Neural crest cell (in vitro differentiated cells): Measurements from ENCODE around the gene CEACAM20. TPM values are rescaled to one million over a fixed set of nuclear protein-coding genes. Genes with fewer than 3 reads are reported as not detected.
"Not testable (repeated sequence)": the region's sequence is repeated elsewhere in the genome, so short reads cannot be mapped to it uniquely, and the experiment has no call there.

ENCODE experiments used
- DNase-seq: peaks from one replicate; pipeline ENCODE4 v3.0.0; 2021; ENCODE audit warnings: low read depth, mixed read lengths, low spot score
- H3K27ac Mint-ChIP-seq: one replicate; pipeline ENCODE4 v1.8.0; 2021; ENCODE audit warnings: mild to moderate bottlenecking, mixed read lengths; ENCODE audit not compliant: unreplicated experiment
- H3K27me3 Mint-ChIP-seq: 2 replicates; pipeline ENCODE4 v1.8.0; 2021; ENCODE audit warnings: low read depth, mild to moderate bottlenecking, mixed read lengths
- H3K36me3 Mint-ChIP-seq: 2 replicates; pipeline ENCODE4 v1.8.0; 2021; ENCODE audit warnings: low read depth, mild to moderate bottlenecking, mixed read lengths
- H3K4me1 Mint-ChIP-seq: 2 replicates; pipeline ENCODE4 v1.8.0; 2021; ENCODE audit warnings: mixed read lengths
- H3K4me3 Mint-ChIP-seq: one replicate; pipeline ENCODE4 v1.8.0; 2021; ENCODE audit warnings: mild to moderate bottlenecking, mixed read lengths
- H3K9me3 Mint-ChIP-seq: 2 replicates; pipeline ENCODE4 v1.8.0; 2021; ENCODE audit warnings: mixed read lengths
- CTCF ChIP-seq: fragments of 200-600 bp; sonication (generic); conservative IDR thresholded peaks from 2 replicates; pipeline ENCODE4 v1.5.0; 2021; ENCODE audit warnings: antibody characterized with exemption, mild to moderate bottlenecking
- total RNA-seq: library from RNA; stranded (reverse); gene quantifications from 2 replicates; pipeline ENCODE4 v1.2.1, GENCODE V29; 2021

The CEACAM20 gene
- total RNA-seq, 1 donor from 2014 or later: not detected

DNA sequence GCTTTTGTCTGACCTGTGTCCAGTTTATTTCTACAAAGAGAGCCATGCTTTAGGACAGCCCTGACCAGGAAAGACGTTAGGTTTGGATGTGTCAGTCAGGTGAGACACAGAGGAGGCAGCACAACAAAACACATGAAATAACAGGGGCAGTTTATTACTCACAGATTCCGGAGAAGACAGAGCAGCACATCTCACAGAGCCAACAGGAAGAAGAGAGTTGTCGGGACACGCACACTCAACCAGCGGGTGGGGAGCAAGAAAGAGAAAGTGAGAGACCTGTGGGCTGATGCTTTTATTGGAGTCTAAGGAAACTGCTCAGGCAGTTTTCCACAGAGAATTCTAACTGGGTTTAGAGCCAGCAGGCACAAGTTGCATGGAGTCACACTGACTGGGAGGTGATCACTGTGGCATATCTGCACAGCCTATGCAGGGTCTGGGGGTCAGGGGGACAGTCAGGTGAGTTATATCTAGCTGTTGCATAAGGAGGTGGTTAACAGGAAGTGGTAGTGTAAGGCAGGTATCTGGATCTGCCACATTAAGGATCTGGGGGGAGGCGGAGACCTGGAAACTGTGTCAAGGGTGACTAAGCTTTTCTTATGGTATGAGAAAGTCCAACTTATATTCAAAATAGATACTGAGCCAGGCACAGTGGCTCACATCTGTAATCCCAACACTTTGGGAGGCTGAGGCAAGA, 24.1 kb upstream of the CEACAM20 start:
- no peak for DNase-seq
- H3K27ac Mint-ChIP-seq: no peak overlapping the region
- H3K4me3 Mint-ChIP-seq: no peak overlapping the region
- no peak for TF ChIP-seq CTCF
- H3K27me3 Mint-ChIP-seq: peaks cover 39% of the 10 kb centered on the region
- no peaks in the 10 kb centered on the region for H3K4me1 Mint-ChIP-seq
- H3K36me3 Mint-ChIP-seq: no peaks in the 10 kb centered on the region
- peaks cover 2% of the 10 kb centered on the region for H3K9me3 Mint-ChIP-seq

- H3K9me3 Mint-ChIP-seq: peaks cover 2% of the 10 kb centered on the region
- H3K36me3 Mint-ChIP-seq: no peaks in the 10 kb centered on the region
- no peaks in the 10 kb centered on the region for H3K4me1 Mint-ChIP-seq
- peak; percentile 66 for TF ChIP-seq CTCF
- peaks cover 43% of the 10 kb centered on the region for H3K27me3 Mint-ChIP-seq
- DNase-seq: peak; percentile 62
- H3K27ac Mint-ChIP-seq: no peak overlapping the region
- H3K4me3 Mint-ChIP-seq: no peak overlapping the region
Measured at GRCh38 chr19:44552324-44552723, 22.8 kb upstream of the CEACAM20 start.

- no peak for TF ChIP-seq CTCF
- Mint-ChIP-seq H3K9me3 (peaks cover 2% of the 10 kb centered on the region), H3K36me3 (no peaks in the 10 kb centered on the region), H3K27me3 (peaks cover 46% of the 10 kb centered on the region), H3K4me3 (no peak overlapping the region), H3K27ac (no peak overlapping the region), H3K4me1 (no peaks in the 10 kb centered on the region)
- no peak for DNase-seq
Measured at GRCh38 chr19:44551850-44552249, 22.4 kb upstream of the CEACAM20 start.

DNA sequence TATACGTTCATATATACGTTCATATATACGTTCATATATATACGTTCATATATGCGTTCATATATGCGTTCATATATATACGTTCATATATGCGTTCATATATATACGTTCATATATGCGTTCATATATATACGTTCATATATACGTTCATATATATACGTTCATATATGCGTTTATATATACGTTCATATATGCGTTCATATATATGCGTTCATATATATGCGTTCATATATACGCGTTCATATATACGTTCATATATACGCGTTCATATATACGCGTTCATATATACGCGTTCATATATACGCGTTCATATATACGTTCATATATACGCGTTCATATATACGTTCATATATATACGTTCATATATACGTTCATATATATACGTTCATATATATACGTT, 21.5 kb upstream of the CEACAM20 start:
- H3K27me3 Mint-ChIP-seq: peaks cover 41% of the 10 kb centered on the region
- H3K4me1 Mint-ChIP-seq, H3K27ac Mint-ChIP-seq, H3K4me3 Mint-ChIP-seq, H3K9me3 Mint-ChIP-seq, DNase-seq, H3K36me3 Mint-ChIP-seq: not testable (repeated sequence)

- Mint-ChIP-seq H3K27me3 (peaks cover 40% of the 10 kb centered on the region), H3K27ac (no peak overlapping the region)
Measured at GRCh38 chr19:44549507-44549906, 20.0 kb upstream of the CEACAM20 start.

More at GRCh38 chr19:44549507-44549906, 20.0 kb upstream of the CEACAM20 start:
- H3K36me3 Mint-ChIP-seq: no peaks in the 10 kb centered on the region
- DNase-seq: no peak
- no peak for TF ChIP-seq CTCF
- H3K9me3 Mint-ChIP-seq: peaks cover 2% of the 10 kb centered on the region
- no peak overlapping the region for H3K4me3 Mint-ChIP-seq
- H3K4me1 Mint-ChIP-seq: no peaks in the 10 kb centered on the region
